Gastrocnemius medialis (tissue), 4 donors: ENCODE measurements around the gene TP63. TPM values are rescaled to one million over a fixed set of nuclear protein-coding genes. Genes with fewer than 3 reads are reported as not detected.
A peak's percentile ranks its signal among the peaks of the same experiment; 100 is the strongest.

Experiments used
- ATAC-seq, 2 donors: fragments of 150-250 bp; one replicate each; pipeline ENCODE4 v1.9.1; 2016
- DNase-seq, 2 donors: peaks; one replicate each; pipeline ENCODE4 v3.0.0-alpha.2; 2019
- H3K27ac ChIP-seq, 4 donors: fragments of 200-600 bp; sonication (generic); 1 replicate in 1 of 4; 2 replicates in 3 of 4; pipeline ENCODE4 v1.5.1; 2016 to 2018; ENCODE audit warnings: mild to moderate bottlenecking in 2 of 4, moderate library complexity in 1 of 4
- H3K27me3 ChIP-seq, 3 donors: fragments of 200-600 bp; sonication (generic) in 2 of 3; 1 replicate in 1 of 3; 2 replicates in 2 of 3; pipeline versions ENCODE4 v1.5.1 to v1.6.0; 2016 to 2019; ENCODE audit warnings: mild to moderate bottlenecking in 1 of 3, moderate library complexity in 1 of 3
- H3K36me3 ChIP-seq, 2 donors: fragments of 200-600 bp; sonication (generic) in 1 of 2; one replicate each; pipeline ENCODE4 v1.5.1; 2017 to 2018
- H3K4me1 ChIP-seq, 2 donors: fragments of 200-600 bp; sonication (generic) in 1 of 2; one replicate each; pipeline ENCODE4 v1.5.1; 2016 to 2017; ENCODE audit warnings: mild to moderate bottlenecking in 2 of 2
- H3K4me3 ChIP-seq, 4 donors: fragments of 200-600 bp; sonication (generic) in 3 of 4; 1 replicate in 1 of 4; 2 replicates in 3 of 4; pipeline ENCODE4 v1.5.1; 2016 to 2019; ENCODE audit warnings: mild to moderate bottlenecking in 2 of 4
- H3K9me3 ChIP-seq, 3 donors: fragments of 200-600 bp; sonication (generic) in 2 of 3; 1 replicate in 1 of 3; 2 replicates in 2 of 3; pipeline ENCODE4 v1.5.1; 2016 to 2019
- CTCF ChIP-seq, 5 experiments: fragments of 450-650 bp in 3 of 5; fragments of 200-600 bp in 2 of 5; sonication (generic) in 2 of 5; IDR thresholded peaks in 4 of 5; conservative IDR thresholded peaks in 1 of 5; 1 replicate in 4 of 5; 2 replicates in 1 of 5; pipeline ENCODE4 v1.5.1; 2016 to 2019; ENCODE audit warnings: antibody characterized with exemption in 5 of 5, mild to moderate bottlenecking in 3 of 5, moderate library complexity in 3 of 5
- POLR2A ChIP-seq, 2 donors: fragments of 450-650 bp; IDR thresholded peaks; one replicate each; pipeline ENCODE4 v1.6.1; 2017; ENCODE audit warnings: antibody characterized with exemption in 2 of 2, mild to moderate bottlenecking in 2 of 2, moderate library complexity in 2 of 2
- in situ Hi-C, 4 donors: fragments of 200-750 bp; cut with MboI; loops; one replicate each; pipeline versions ENCODE4 v1.15.0 to v1.8.0; 2017; ENCODE audit warnings: low sequenced_read_pairs in 4 of 4
- intact Hi-C: fragments of 100-400 bp; cut with DNase I; formaldehyde crosslinking; loops from one replicate; pipeline ENCODE4 v1.15.1; 2023; ENCODE audit warnings: low total_unique reads
- total RNA-seq, 4 donors: library from RNA; depleted of rRNA; stranded (reverse); fragments of >200 nt; gene quantifications; one replicate each; pipeline versions ENCODE4 v1.1.0 to v1.2.3, GENCODE V29; 2016

Gene TP63
- total RNA-seq, 4 donors from 2014 or later = 5.2 to 38.8 (median 25.8) TPM

GRCh38 chr3:189699885-189700284 lies 68.7 kb downstream of the TP63 start:
- Histone ChIP-seq H3K27me3 (no peaks in the 10 kb centered on the region), H3K9me3 (no peaks in the 10 kb centered on the region), H3K36me3 (no peaks in the 10 kb centered on the region), H3K4me3 (no peak overlapping the region), H3K4me1 (peaks cover 27 to 38% of the 10 kb centered on the region in 2 donors), H3K27ac (peak overlapping the region in 1 of 4 donors; percentile 4)
- in situ Hi-C loops = no loop called here
- no peak for ATAC-seq
- intact Hi-C loops = no loop called here
- DNase-seq = no peak
- no peak for TF ChIP-seq POLR2A (IDR thresholded peaks at IDR 0.05)
- no peak for TF ChIP-seq CTCF (IDR thresholded peaks at IDR 0.05 in 4 of 5, conservative IDR thresholded peaks at IDR 0.05 in 1 of 5)

GRCh38 chr3:189702066-189702646 lies 71.0 kb downstream of the TP63 start:
- ATAC-seq (no peak), DNase-seq (no peak)
- TF ChIP-seq CTCF (IDR thresholded peaks at IDR 0.05 in 4 of 5, conservative IDR thresholded peaks at IDR 0.05 in 1 of 5) = no peak
- no peak for TF ChIP-seq POLR2A (IDR thresholded peaks at IDR 0.05)
- intact Hi-C loops = no loop called here
- in situ Hi-C loops = no loop called here
- H3K4me3 ChIP-seq = no peak overlapping the region
- H3K4me1 ChIP-seq = peaks cover 27 to 38% of the 10 kb centered on the region in 2 donors
- no peaks in the 10 kb centered on the region for H3K27me3 ChIP-seq
- H3K9me3 ChIP-seq = no peaks in the 10 kb centered on the region
- peak overlapping the region; percentile 37 to 79 (median 64) for H3K27ac ChIP-seq
- H3K36me3 ChIP-seq = no peaks in the 10 kb centered on the region

GRCh38 chr3:189703865-189704264 lies 72.7 kb downstream of the TP63 start:
- Histone ChIP-seq H3K4me3 (no peak overlapping the region), H3K9me3 (no peaks in the 10 kb centered on the region), H3K36me3 (no peaks in the 10 kb centered on the region), H3K4me1 (peaks cover 28 to 46% of the 10 kb centered on the region in 2 donors), H3K27me3 (no peaks in the 10 kb centered on the region), H3K27ac (peak overlapping the region; percentile 40 to 79 (median 64))
- in situ Hi-C loops = no loop called here
- intact Hi-C loops = no loop called here
- no peak for TF ChIP-seq CTCF (IDR thresholded peaks at IDR 0.05 in 4 of 5, conservative IDR thresholded peaks at IDR 0.05 in 1 of 5)
- no peak for TF ChIP-seq POLR2A (IDR thresholded peaks at IDR 0.05)
- DNase-seq (peak; percentile 13 to 36), ATAC-seq (peak; percentile 94 to 97)

GRCh38 chr3:189708375-189708774 lies 77.2 kb downstream of the TP63 start:
- in situ Hi-C loops = no loop called here
- DNase-seq (no peak), ATAC-seq (no peak)
- Histone ChIP-seq H3K4me3 (no peak overlapping the region), H3K36me3 (no peaks in the 10 kb centered on the region), H3K27ac (peak overlapping the region in 3 of 4 donors; percentile 8 to 30 (median 16)), H3K4me1 (peaks cover 29 to 49% of the 10 kb centered on the region in 2 donors), H3K9me3 (no peaks in the 10 kb centered on the region), H3K27me3 (no peaks in the 10 kb centered on the region)
- TF ChIP-seq CTCF (IDR thresholded peaks at IDR 0.05 in 4 of 5, conservative IDR thresholded peaks at IDR 0.05 in 1 of 5) (no peak), POLR2A (IDR thresholded peaks at IDR 0.05) (no peak)
- intact Hi-C loops = no loop called here
